ENCODE measurements around the gene TXNL1. TPM values are rescaled to one million over a fixed set of nuclear protein-coding genes. Genes with fewer than 3 reads are reported as not detected.
A peak's percentile ranks its signal among the peaks of the same experiment; 100 is the strongest.

TXNL1 gene
- total RNA-seq (2021): 115 and 131 TPM in 2 replicates
- Bru-seq, nascent RNA: percentile 95 among the genes with signal in this experiment
- BruChase-seq, experiment 1, labeled RNA remaining after a 2-hour chase: percentile 88 among the genes with signal in this experiment
- BruChase-seq, experiment 2, labeled RNA remaining after a 6-hour chase: percentile 88 among the genes with signal in this experiment
- long read RNA-seq, full-length matches to known transcripts: 198 of 212 reads
- long read RNA-seq, partial matches to known transcripts: 3 of 212 reads
- long read RNA-seq, other reads (novel, unspliced or antisense): 11 of 212 reads

DNA sequence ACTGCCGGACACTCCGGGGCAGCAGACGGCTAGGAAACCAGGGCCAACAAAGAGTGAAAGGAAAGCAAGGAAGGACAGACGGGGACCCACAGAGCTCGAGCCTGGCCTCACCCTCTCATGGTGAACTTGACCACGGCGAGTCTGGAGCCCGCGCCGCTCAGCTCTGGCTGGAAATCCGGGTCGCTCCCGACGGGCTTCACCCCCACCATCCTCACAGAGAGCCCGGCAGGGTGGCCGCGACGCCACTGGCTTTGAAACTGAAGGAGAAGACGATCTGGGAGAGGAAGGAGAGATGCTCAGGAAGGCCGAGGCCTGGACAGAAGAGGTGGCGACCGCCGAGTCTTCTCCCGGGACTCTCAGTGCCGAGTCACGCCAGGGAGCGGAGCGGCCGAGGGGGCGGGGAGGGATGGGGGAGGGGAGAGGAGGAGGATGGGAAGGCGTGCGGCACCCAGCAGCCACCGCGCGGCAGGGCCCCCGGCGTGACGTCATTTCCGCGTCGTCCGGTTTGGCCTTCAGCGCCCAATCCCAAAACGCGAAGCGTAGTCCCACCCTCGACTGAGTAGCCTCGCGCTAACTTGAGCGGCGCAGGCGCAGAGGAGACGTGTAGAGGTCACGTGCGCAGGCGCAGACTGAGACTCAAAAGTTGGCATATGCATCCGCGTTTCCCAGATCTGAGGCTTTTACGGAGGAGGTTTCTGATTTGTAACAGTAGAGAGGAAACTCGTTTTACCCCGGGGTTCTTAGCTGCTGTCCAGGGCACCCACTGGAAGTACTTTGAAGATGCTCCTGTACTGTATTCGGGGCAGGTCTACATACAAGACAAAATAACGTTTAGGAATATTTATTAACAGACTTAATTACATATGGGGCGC, at the start of gene TXNL1:
TXNL1 (minus strand) TSS at position 361 of the 872 bp plus-strand sequence; CDS start at position 209, 152 bp downstream.
- BruUV-seq (replicated peaks): no TSS peak
- TF ChIP-seq EZH2 (IDR thresholded peaks at IDR 0.05; ENCODE audit: borderline replicate concordance, low read depth, low read length, poor library complexity, severe bottlenecking): no peak
- TF ChIP-seq CTCF (conservative IDR thresholded peaks at IDR 0.05; ENCODE audit: low read depth, low read length): no peak
- Histone ChIP-seq H3K4me1 (ENCODE audit: insufficient read depth, low read length, poor library complexity, severe bottlenecking) (peaks cover 9% of the 10 kb centered on the region), H3K36me3 (ENCODE audit: insufficient read depth, low read length, poor library complexity, severe bottlenecking) (peaks cover 2% of the 10 kb centered on the region), H3K9me3 (ENCODE audit: low read depth, low read length, poor library complexity, severe bottlenecking) (no peaks in the 10 kb centered on the region), H3K27me3 (replicated peaks; ENCODE audit: insufficient read depth, low read depth, low read length, poor library complexity) (no peaks in the 10 kb centered on the region), H3K4me3 (ENCODE audit: low read depth, low read length, poor library complexity, severe bottlenecking) (peak within 1 kb of the TSS; percentile 91), H3K27ac (ENCODE audit: low read depth, low read length, poor library complexity, severe bottlenecking) (peak within 1 kb of the TSS; percentile 97)
- intact Hi-C loops (cut with micrococcal nuclease; ENCODE audit: unreplicated experiment): no loop called here
- ChIA-PET POLR2A (ENCODE audit: low non-redundant PET) (interaction anchor here (0.9 kb wide), 1 partner anchor 228 kb away, joined by 19 read pairs; no protein-coding TSS in a partner anchor), CTCF (no interaction called here)
- DNase-seq (ENCODE audit: low spot score): peak; percentile 99

DNA sequence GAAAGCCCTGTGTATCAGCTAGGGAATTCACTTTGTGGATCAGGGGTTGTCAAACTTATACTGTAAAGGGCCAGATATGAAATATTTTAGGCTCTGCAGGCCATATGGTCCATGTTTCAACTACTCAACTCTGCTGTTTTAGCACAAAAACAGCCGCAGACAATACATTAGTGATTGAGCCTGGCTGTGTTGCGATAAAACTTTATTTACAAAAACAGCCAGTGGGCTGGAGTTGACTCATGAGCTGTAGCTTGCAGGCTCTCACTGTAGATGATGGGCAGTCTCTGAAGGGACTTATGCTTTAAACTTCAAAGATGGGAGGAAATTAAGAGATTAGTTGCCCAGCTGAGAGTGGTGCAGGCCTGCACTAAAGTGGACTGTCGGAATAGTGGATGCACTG, 45.9 kb upstream of the TXNL1 start:
- intact Hi-C loops (cut with micrococcal nuclease; ENCODE audit: unreplicated experiment): no loop called here
- DNase-seq (ENCODE audit: low spot score): no peak
- ChIA-PET CTCF (no interaction called here), POLR2A (ENCODE audit: low non-redundant PET) (no interaction called here)
- H3K4me3 ChIP-seq (ENCODE audit: low read depth, low read length, poor library complexity, severe bottlenecking): no peak overlapping the region
- H3K27ac ChIP-seq (ENCODE audit: low read depth, low read length, poor library complexity, severe bottlenecking): no peak overlapping the region
- H3K9me3 ChIP-seq (ENCODE audit: low read depth, low read length, poor library complexity, severe bottlenecking): no peaks in the 10 kb centered on the region
- H3K4me1 ChIP-seq (ENCODE audit: insufficient read depth, low read length, poor library complexity, severe bottlenecking): no peaks in the 10 kb centered on the region
- TF ChIP-seq EZH2 (IDR thresholded peaks at IDR 0.05; ENCODE audit: borderline replicate concordance, low read depth, low read length, poor library complexity, severe bottlenecking): no peak
- TF ChIP-seq CTCF (conservative IDR thresholded peaks at IDR 0.05; ENCODE audit: low read depth, low read length): no peak
- H3K36me3 ChIP-seq (ENCODE audit: insufficient read depth, low read length, poor library complexity, severe bottlenecking): no peaks in the 10 kb centered on the region
- H3K27me3 ChIP-seq (replicated peaks; ENCODE audit: insufficient read depth, low read depth, low read length, poor library complexity): no peaks in the 10 kb centered on the region
- BruUV-seq (replicated peaks): no TSS peak

GRCh38 chr18:56678836-56679565, 40.6 kb upstream of the TXNL1 start:
- TF ChIP-seq EZH2 (IDR thresholded peaks at IDR 0.05; ENCODE audit: borderline replicate concordance, low read depth, low read length, poor library complexity, severe bottlenecking): no peak
- no peak for TF ChIP-seq CTCF (conservative IDR thresholded peaks at IDR 0.05; ENCODE audit: low read depth, low read length)
- H3K27me3 ChIP-seq (replicated peaks; ENCODE audit: insufficient read depth, low read depth, low read length, poor library complexity): no peaks in the 10 kb centered on the region
- H3K36me3 ChIP-seq (ENCODE audit: insufficient read depth, low read length, poor library complexity, severe bottlenecking): no peaks in the 10 kb centered on the region
- no peak overlapping the region for H3K27ac ChIP-seq (ENCODE audit: low read depth, low read length, poor library complexity, severe bottlenecking)
- ChIA-PET POLR2A (ENCODE audit: low non-redundant PET) (no interaction called here), CTCF (no interaction called here)
- H3K9me3 ChIP-seq (ENCODE audit: low read depth, low read length, poor library complexity, severe bottlenecking): no peaks in the 10 kb centered on the region
- intact Hi-C loops (cut with micrococcal nuclease; ENCODE audit: unreplicated experiment): no loop called here
- H3K4me3 ChIP-seq (ENCODE audit: low read depth, low read length, poor library complexity, severe bottlenecking): no peak overlapping the region
- BruUV-seq (replicated peaks): no TSS peak
- H3K4me1 ChIP-seq (ENCODE audit: insufficient read depth, low read length, poor library complexity, severe bottlenecking): no peaks in the 10 kb centered on the region
- DNase-seq (ENCODE audit: low spot score): no peak
